Measurements from ENCODE around the gene CPNE2. TPM values are rescaled to one million over a fixed set of nuclear protein-coding genes. Genes with fewer than 3 reads are reported as not detected.

The CPNE2 gene
- total RNA-seq, 1 experiment from 2014 or later, result 35.2 TPM

DNA sequence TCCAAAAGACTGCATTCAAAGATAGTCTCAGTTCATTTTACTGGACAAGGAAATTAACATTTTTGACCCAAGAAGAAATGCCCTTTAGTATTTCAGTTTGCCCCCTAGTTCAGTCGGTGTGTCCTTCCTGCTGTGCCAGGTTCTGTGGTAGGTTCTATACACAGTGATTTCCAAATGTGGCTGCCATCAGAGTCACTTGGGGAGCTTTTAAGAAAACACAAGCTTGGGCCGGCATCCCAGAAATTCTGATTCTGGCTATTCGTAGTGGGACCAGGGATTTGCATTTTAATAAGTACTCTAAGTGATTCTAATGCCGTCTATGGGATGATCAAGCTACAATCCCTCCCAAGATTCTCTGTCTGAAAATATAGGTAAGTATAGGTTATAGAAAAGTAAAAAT, 103.9 kb downstream of the CPNE2 start:
- DNase-seq, result no peak
- Histone ChIP-seq H3F3A (ENCODE audit: insufficient read depth, low read depth) (peaks cover 28% of the 10 kb centered on the region), H3K27me3 (ENCODE audit: insufficient read depth, low read depth) (no peaks in the 10 kb centered on the region), H3K27ac (no peak overlapping the region), H3K4me1 (replicated peaks; ENCODE audit: insufficient read depth) (peaks cover 40% of the 10 kb centered on the region), H4K20me1 (ENCODE audit: insufficient read depth) (no peaks in the 10 kb centered on the region), H3K4me3 (no peak overlapping the region), H3K9me2 (ENCODE audit: insufficient read depth) (no peaks in the 10 kb centered on the region), H2AFZ (no peak overlapping the region), H3K79me2 (ENCODE audit: low read depth) (peaks cover 64% of the 10 kb centered on the region), H3K36me3 (ENCODE audit: low read depth) (0 out of 2 replicates have a peak, but pooled peaks cover 5% of the 10 kb centered on the region), H3K4me2 (no peak overlapping the region), H3K9me3 (ENCODE audit: insufficient read depth, low read depth) (no peaks in the 10 kb centered on the region)
- no peak for TF ChIP-seq EZH2 (IDR thresholded peaks at IDR 0.05; ENCODE audit: low read depth)
- TF ChIP-seq, protein P1, sequence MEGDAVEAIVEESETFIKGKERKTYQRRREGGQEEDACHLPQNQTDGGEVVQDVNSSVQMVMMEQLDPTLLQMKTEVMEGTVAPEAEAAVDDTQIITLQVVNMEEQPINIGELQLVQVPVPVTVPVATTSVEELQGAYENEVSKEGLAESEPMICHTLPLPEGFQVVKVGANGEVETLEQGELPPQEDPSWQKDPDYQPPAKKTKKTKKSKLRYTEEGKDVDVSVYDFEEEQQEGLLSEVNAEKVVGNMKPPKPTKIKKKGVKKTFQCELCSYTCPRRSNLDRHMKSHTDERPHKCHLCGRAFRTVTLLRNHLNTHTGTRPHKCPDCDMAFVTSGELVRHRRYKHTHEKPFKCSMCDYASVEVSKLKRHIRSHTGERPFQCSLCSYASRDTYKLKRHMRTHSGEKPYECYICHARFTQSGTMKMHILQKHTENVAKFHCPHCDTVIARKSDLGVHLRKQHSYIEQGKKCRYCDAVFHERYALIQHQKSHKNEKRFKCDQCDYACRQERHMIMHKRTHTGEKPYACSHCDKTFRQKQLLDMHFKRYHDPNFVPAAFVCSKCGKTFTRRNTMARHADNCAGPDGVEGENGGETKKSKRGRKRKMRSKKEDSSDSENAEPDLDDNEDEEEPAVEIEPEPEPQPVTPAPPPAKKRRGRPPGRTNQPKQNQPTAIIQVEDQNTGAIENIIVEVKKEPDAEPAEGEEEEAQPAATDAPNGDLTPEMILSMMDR (conservative IDR thresholded peaks at IDR 0.05), result no peak
- intact Hi-C loops (cut with micrococcal nuclease; ENCODE audit: unreplicated experiment), result no loop called here
- ChIA-PET CTCF (no interaction called here), POLR2A (ENCODE audit: unreplicated experiment) (no interaction called here)
- BruUV-seq (replicated peaks), result no TSS peak

DNA sequence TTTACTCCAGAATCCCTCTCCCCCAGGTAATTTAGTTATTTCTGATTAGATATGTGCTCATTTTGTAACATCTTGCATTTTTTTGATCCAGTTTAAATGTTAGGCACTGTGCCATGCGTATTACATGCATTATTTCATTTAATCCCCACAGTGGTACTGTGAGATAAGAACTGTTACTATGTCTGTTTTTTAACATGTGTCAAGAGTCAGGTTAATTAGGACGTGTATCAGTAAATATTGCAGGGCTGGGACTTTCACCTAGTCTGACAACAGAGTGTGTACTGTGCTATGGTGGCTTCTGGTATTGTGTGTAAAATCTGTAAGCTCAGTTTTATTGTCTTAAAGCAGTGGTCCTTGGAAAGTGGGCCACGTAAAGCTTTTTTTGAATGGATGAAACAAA, 104.4 kb downstream of the CPNE2 start:
- H3K4me2 ChIP-seq, result no peak overlapping the region
- no peak overlapping the region for H3K27ac ChIP-seq
- POLR2A ChIA-PET (ENCODE audit: unreplicated experiment), result interaction anchor here (0.7 kb wide), 1 partner anchor 11 kb away, joined by 4 read pairs; the partner anchor contains the start of gene PSME3IP1
- H3K9me2 ChIP-seq (ENCODE audit: insufficient read depth), result no peaks in the 10 kb centered on the region
- H3K4me3 ChIP-seq, result no peak overlapping the region
- TF ChIP-seq, protein P1 (conservative IDR thresholded peaks at IDR 0.05), result no peak
- no peak for TF ChIP-seq EZH2 (IDR thresholded peaks at IDR 0.05; ENCODE audit: low read depth)
- no peaks in the 10 kb centered on the region for H3K27me3 ChIP-seq (ENCODE audit: insufficient read depth, low read depth)
- CTCF ChIA-PET, result no interaction called here
- peaks cover 23% of the 10 kb centered on the region for H3F3A ChIP-seq (ENCODE audit: insufficient read depth, low read depth)
- peaks cover 59% of the 10 kb centered on the region for H3K79me2 ChIP-seq (ENCODE audit: low read depth)
- no peak for DNase-seq
- H3K9me3 ChIP-seq (ENCODE audit: insufficient read depth, low read depth), result no peaks in the 10 kb centered on the region
- H2AFZ ChIP-seq, result no peak overlapping the region
- H3K36me3 ChIP-seq (ENCODE audit: low read depth), result 0 out of 2 replicates have a peak, but pooled peaks cover 5% of the 10 kb centered on the region
- H3K4me1 ChIP-seq (replicated peaks; ENCODE audit: insufficient read depth), result peaks cover 35% of the 10 kb centered on the region
- no peaks in the 10 kb centered on the region for H4K20me1 ChIP-seq (ENCODE audit: insufficient read depth)
- BruUV-seq (replicated peaks), result no TSS peak
- intact Hi-C loops (cut with micrococcal nuclease; ENCODE audit: unreplicated experiment), result no loop called here

Other genes with a start within 250 kb of the CPNE2 start
- 0.26 and 0.70 TPM in 2 replicates for gene SLC12A3, start 227.4 kb upstream of the CPNE2 start, total RNA-seq (2021)
- gene HERPUD1, start 160.4 kb upstream of the CPNE2 start, total RNA-seq (2021), result 23.5 and 35.3 TPM in 2 replicates
- gene CETP, start 130.6 kb upstream of the CPNE2 start, total RNA-seq (2021), result not detected in 2 replicates
- 21.9 and 29.7 TPM in 2 replicates for gene NLRC5, start 103.0 kb upstream of the CPNE2 start, total RNA-seq (2021)
- 92.4 and 121 TPM in 2 replicates for gene PSME3IP1, start 93.5 kb downstream of the CPNE2 start, total RNA-seq (2021)
- 26.2 and 26.3 TPM in 2 replicates for gene RSPRY1, start 93.7 kb downstream of the CPNE2 start, total RNA-seq (2021)
- 19.8 and 23.6 TPM in 2 replicates for gene ARL2BP, start 152.7 kb downstream of the CPNE2 start, total RNA-seq (2021)
- 1.8 and 2.8 TPM in 2 replicates for gene PLLP, start 192.1 kb downstream of the CPNE2 start, total RNA-seq (2021)